ENCODE results near the gene MAPK8. TPM values are rescaled to one million over a fixed set of nuclear protein-coding genes. Genes with fewer than 3 reads are reported as not detected.

The MAPK8 gene
- total and polyA plus RNA-seq, 7 donors = 17.4 to 74.5 (median 46.7) TPM

DNA sequence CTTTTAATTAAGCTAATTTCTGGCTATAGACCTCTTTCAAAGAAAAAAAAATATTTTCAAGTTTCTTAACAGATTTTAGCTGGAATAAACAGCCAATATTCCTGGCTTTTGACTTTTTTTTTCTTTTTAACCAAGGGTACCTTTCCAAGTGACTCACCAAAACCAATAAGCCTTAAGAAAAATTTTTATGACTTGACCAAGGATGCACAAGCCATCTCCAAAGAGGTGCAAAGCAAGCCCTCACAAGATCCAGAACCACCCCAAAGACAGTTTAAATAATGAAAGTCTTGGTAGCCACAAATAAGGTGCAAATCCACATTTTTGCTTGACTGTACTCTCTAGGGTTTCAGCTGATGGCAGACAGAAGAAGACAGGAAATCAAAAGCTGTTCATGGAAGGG is 76.5 kb downstream of the MAPK8 start:
- Histone ChIP-seq H3K4me3 (no peak overlapping the region), H3K4me1 (peaks cover 0 to 28% (median 12%) of the 10 kb centered on the region in 4 donors), H3K27ac (no peak overlapping the region), H3K36me3 (no peaks in the 10 kb centered on the region), H3K9me3 (peaks cover 0 to 3% (median 0%) of the 10 kb centered on the region in 4 donors), H3K27me3 (no peaks in the 10 kb centered on the region)
- no peak for DNase-seq
- intact Hi-C loops (cut with DNase I) = no loop called here
- TF ChIP-seq POLR2A (IDR thresholded peaks at IDR 0.05) = no peak
- no peak for TF ChIP-seq EP300 (IDR thresholded peaks at IDR 0.05)
- no peak for TF ChIP-seq POLR2AphosphoS5 (IDR thresholded peaks at IDR 0.05)
- TF ChIP-seq, protein P1, sequence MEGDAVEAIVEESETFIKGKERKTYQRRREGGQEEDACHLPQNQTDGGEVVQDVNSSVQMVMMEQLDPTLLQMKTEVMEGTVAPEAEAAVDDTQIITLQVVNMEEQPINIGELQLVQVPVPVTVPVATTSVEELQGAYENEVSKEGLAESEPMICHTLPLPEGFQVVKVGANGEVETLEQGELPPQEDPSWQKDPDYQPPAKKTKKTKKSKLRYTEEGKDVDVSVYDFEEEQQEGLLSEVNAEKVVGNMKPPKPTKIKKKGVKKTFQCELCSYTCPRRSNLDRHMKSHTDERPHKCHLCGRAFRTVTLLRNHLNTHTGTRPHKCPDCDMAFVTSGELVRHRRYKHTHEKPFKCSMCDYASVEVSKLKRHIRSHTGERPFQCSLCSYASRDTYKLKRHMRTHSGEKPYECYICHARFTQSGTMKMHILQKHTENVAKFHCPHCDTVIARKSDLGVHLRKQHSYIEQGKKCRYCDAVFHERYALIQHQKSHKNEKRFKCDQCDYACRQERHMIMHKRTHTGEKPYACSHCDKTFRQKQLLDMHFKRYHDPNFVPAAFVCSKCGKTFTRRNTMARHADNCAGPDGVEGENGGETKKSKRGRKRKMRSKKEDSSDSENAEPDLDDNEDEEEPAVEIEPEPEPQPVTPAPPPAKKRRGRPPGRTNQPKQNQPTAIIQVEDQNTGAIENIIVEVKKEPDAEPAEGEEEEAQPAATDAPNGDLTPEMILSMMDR (IDR thresholded peaks at IDR 0.05) = no peak

DNA sequence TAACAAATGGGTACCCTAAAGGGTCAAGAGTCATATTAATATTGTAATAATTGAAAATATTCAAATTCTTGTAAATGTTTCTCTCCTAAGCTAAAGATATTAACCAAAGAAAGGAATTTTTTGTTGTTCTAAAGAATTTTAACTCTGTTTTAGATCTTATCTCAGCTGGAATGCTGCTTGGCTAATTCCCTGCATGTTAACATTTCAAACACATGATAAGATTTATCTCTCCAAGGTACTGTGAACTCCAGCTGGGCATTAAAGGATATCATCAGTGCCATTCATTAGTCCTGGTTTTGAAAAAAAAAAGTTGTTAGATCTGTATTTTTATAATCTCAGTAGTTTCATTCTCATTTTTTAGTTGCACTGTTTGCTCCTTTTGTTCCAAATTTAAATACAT is 76.9 kb downstream of the MAPK8 start:
- TF ChIP-seq, protein P1 (IDR thresholded peaks at IDR 0.05) = no peak
- TF ChIP-seq EP300 (IDR thresholded peaks at IDR 0.05) (no peak), POLR2AphosphoS5 (IDR thresholded peaks at IDR 0.05) (no peak), POLR2A (IDR thresholded peaks at IDR 0.05) (no peak)
- no peaks in the 10 kb centered on the region for H3K36me3 ChIP-seq
- intact Hi-C loops (cut with DNase I) = no loop called here
- H3K9me3 ChIP-seq = peaks cover 0 to 3% (median 0%) of the 10 kb centered on the region in 4 donors
- no peak for DNase-seq
- H3K4me1 ChIP-seq = peaks cover 0 to 28% (median 12%) of the 10 kb centered on the region in 4 donors
- H3K27ac ChIP-seq = no peak overlapping the region
- H3K4me3 ChIP-seq = no peak overlapping the region
- no peaks in the 10 kb centered on the region for H3K27me3 ChIP-seq

DNA sequence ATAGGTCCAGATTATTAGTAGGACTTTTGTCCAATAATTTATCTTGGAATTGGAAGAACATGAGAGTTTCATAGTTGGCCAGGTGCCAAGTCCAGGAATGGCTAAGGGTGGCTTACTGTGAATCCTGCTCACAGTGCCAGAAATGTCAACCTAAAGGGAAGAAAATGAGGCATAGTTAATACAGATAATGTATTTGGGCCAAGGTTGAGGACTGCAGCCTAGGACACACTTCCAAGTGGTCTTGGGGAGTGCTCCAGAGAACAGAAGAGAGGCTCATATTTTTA is 78.2 kb downstream of the MAPK8 start:
- peaks cover 0 to 37% (median 21%) of the 10 kb centered on the region in 4 donors for H3K4me1 ChIP-seq
- DNase-seq = no peak
- TF ChIP-seq EP300 (IDR thresholded peaks at IDR 0.05) (no peak), POLR2AphosphoS5 (IDR thresholded peaks at IDR 0.05) (no peak), POLR2A (IDR thresholded peaks at IDR 0.05) (no peak)
- TF ChIP-seq, protein P1 (IDR thresholded peaks at IDR 0.05) = no peak
- H3K27ac ChIP-seq = no peak overlapping the region
- H3K4me3 ChIP-seq = no peak overlapping the region
- peaks cover 0 to 3% (median 0%) of the 10 kb centered on the region in 4 donors for H3K9me3 ChIP-seq
- intact Hi-C loops (cut with DNase I) = no loop called here
- H3K27me3 ChIP-seq = no peaks in the 10 kb centered on the region
- no peaks in the 10 kb centered on the region for H3K36me3 ChIP-seq

DNA sequence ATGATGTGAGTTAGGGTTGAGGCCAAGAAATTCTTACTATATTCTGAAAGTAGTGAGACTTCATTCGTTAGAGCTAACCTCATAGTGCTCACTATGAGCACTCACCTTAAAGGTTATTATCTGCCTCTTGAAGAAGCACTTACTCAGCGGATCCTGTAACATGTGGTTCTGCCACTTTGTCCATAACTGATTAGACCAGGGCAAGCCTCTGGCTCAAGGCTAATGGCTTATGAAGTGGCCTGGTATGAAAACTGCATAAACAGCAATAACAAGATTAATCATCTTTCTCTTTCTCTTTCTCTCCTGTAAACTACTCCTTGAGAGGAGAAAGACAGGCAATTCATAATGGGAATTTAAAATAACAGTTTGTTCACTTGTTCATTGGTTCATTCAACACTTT is 82.8 kb downstream of the MAPK8 start:
- H3K27ac ChIP-seq = no peak overlapping the region
- DNase-seq = no peak
- H3K4me1 ChIP-seq = peaks cover 0 to 51% (median 34%) of the 10 kb centered on the region in 4 donors

More for the DNA sequence above, 82.8 kb downstream of the MAPK8 start:
- WGBS, 2 donors = 90 to 96% methylated on average over 2 of the region's 2 CpGs
- Histone ChIP-seq H3K9me3 (no peaks in the 10 kb centered on the region), H3K27me3 (no peaks in the 10 kb centered on the region), H3K4me3 (no peak overlapping the region), H3K36me3 (no peaks in the 10 kb centered on the region)
- intact Hi-C loops (cut with DNase I) = no loop called here
- TF ChIP-seq EP300 (IDR thresholded peaks at IDR 0.05) (no peak), POLR2A (IDR thresholded peaks at IDR 0.05) (no peak), POLR2AphosphoS5 (IDR thresholded peaks at IDR 0.05) (no peak)
- TF ChIP-seq, protein P1 (IDR thresholded peaks at IDR 0.05) = no peak
